ENCODE data around the gene MAP4. TPM values are rescaled to one million over a fixed set of nuclear protein-coding genes. Genes with fewer than 3 reads are reported as not detected.

The MAP4 gene
- total and polyA plus RNA-seq, 10 donors: 22.3 to 163 (median 100) TPM

DNA sequence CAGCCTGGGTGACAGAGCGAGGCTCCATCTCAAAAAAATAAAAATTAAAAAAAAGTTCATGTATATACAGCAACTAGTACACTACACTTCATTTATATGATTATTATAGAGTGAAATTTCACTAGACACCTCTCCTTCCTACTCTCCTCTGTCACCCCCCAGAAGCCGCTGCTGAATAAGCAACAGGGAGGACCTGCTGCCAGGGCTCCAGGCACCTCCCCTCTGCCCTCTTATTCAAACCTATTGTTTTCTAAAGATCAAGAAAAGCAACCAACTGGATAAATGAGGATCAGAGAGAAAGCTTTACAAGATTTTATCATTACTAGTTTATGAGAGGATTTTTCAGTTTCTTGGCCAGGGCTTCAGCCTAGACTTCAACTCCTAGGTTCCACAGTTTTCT lies 141.8 kb downstream of the MAP4 start:
- Histone ChIP-seq H3K27me3 (replicated peaks in 1 of 7) (no peaks in the 10 kb centered on the region), H3K36me3 (peaks cover 0 to 82% (median 49%) of the 10 kb centered on the region in 6 donors), H3K27ac (no peak overlapping the region), H3K4me3 (no peak overlapping the region), H3K4me1 (peaks cover 4 to 20% (median 10%) of the 10 kb centered on the region in 6 donors), H3K9me3 (no peaks in the 10 kb centered on the region)
- TF ChIP-seq POLR2A (IDR thresholded peaks at IDR 0.05): no peak
- TF ChIP-seq CTCF (IDR thresholded peaks at IDR 0.05 in 8 of 11, conservative IDR thresholded peaks at IDR 0.05 in 3 of 11): no peak
- TF ChIP-seq POLR2AphosphoS5 (IDR thresholded peaks at IDR 0.05): no peak
- intact Hi-C loops (cut with DNase I; ENCODE audit: low total_unique reads): no loop called here
- DNase-seq: no peak
- 95 to 100% (median 100%) methylated on average over 2 of the region's 2 CpGs for WGBS, 5 donors

GRCh38 chr3:47872916-47873315 lies 143.3 kb downstream of the MAP4 start:
- WGBS, 5 donors: 87 to 96% (median 90%) methylated on average over 4 of the region's 4 CpGs
- intact Hi-C loops (cut with DNase I; ENCODE audit: low total_unique reads): no loop called here
- no peak for TF ChIP-seq POLR2A (IDR thresholded peaks at IDR 0.05)
- no peak for TF ChIP-seq POLR2AphosphoS5 (IDR thresholded peaks at IDR 0.05)
- no peak for TF ChIP-seq CTCF (IDR thresholded peaks at IDR 0.05 in 8 of 11, conservative IDR thresholded peaks at IDR 0.05 in 3 of 11)

DNA sequence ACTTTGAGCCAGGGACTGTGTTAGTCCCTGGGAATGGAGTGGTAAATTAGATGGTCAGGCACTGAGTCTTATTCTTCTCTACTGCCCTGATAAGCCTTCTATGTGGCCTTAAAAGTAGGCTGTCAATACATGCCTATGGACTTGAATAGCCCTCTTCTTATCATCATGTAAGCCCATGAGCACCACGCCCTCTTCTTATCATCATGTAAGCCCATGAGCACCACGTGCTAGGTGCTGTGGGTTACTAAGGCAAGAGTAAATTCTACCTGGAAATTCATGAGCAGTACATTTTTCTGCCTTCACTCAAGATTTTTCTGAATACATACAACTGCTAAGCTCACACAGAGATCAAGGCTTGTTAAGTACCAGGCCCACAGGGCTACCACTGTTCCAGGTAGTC lies 144.8 kb downstream of the MAP4 start:
- DNase-seq: no peak
- H3K4me1 ChIP-seq: no peaks in the 10 kb centered on the region
- H3K9me3 ChIP-seq: no peaks in the 10 kb centered on the region
- H3K27ac ChIP-seq: no peak overlapping the region
- no peak overlapping the region for H3K4me3 ChIP-seq
- intact Hi-C loops (cut with DNase I; ENCODE audit: low total_unique reads): no loop called here
- no peaks in the 10 kb centered on the region for H3K27me3 ChIP-seq (replicated peaks in 1 of 7)
- H3K36me3 ChIP-seq: peaks cover 0 to 100% (median 79%) of the 10 kb centered on the region in 6 donors
- TF ChIP-seq POLR2AphosphoS5 (IDR thresholded peaks at IDR 0.05): no peak
- no peak for TF ChIP-seq CTCF (IDR thresholded peaks at IDR 0.05 in 8 of 11, conservative IDR thresholded peaks at IDR 0.05 in 3 of 11)
- TF ChIP-seq POLR2A (IDR thresholded peaks at IDR 0.05): no peak
- WGBS, 5 donors: 90 to 96% (median 94%) methylated on average over 2 of the region's 2 CpGs

More at GRCh38 chr3:47872916-47873315, 143.3 kb downstream of the MAP4 start:
- Histone ChIP-seq H3K27me3 (replicated peaks in 1 of 7) (no peaks in the 10 kb centered on the region), H3K36me3 (peaks cover 0 to 97% (median 64%) of the 10 kb centered on the region in 6 donors), H3K4me3 (no peak overlapping the region), H3K27ac (no peak overlapping the region), H3K9me3 (no peaks in the 10 kb centered on the region), H3K4me1 (peaks cover 0 to 11% (median 5%) of the 10 kb centered on the region in 6 donors)
- DNase-seq: no peak

- Histone ChIP-seq H3K27ac (no peak overlapping the region), H3K36me3 (peaks cover 0 to 100% (median 82%) of the 10 kb centered on the region in 6 donors), H3K9me3 (no peaks in the 10 kb centered on the region), H3K27me3 (replicated peaks in 1 of 7) (no peaks in the 10 kb centered on the region), H3K4me3 (no peak overlapping the region), H3K4me1 (no peaks in the 10 kb centered on the region)
- DNase-seq: no peak
- 92 to 95% (median 95%) methylated on average over 12 of the region's 12 CpGs for WGBS, 5 donors
- TF ChIP-seq POLR2A (IDR thresholded peaks at IDR 0.05) (no peak), POLR2AphosphoS5 (IDR thresholded peaks at IDR 0.05) (no peak), CTCF (IDR thresholded peaks at IDR 0.05 in 8 of 11, conservative IDR thresholded peaks at IDR 0.05 in 3 of 11) (no peak)
- intact Hi-C loops (cut with DNase I; ENCODE audit: low total_unique reads): no loop called here
These were observed 145.4 kb downstream of the MAP4 start for GRCh38 chr3:47870702-47871260.
